MCF 10A (cell line): Measurements from ENCODE around the gene FGFBP2. TPM values are rescaled to one million over a fixed set of nuclear protein-coding genes. Genes with fewer than 3 reads are reported as not detected.
"Not testable (repeated sequence)": the region's sequence is repeated elsewhere in the genome, so short reads cannot be mapped to it uniquely, and the experiment has no call there.

ENCODE experiments used
- BruUV-seq: library from RNA; stranded (reverse); fragments of 400-500 nt; replicated peaks from 2 replicates; lab custom pipeline; 2021; lab: Mats Ljungman, UMichigan
- CTCF ChIA-PET: fragments of 300-600 bp; sonication (Branson Sonifier 250); formaldehyde crosslinking; extraction: SDS; loops from one replicate; lab custom pipeline; 2021; ENCODE audit warnings: antibody characterized with exemption, inconsistent platforms; lab: Yijun Ruan, JAX
- POLR2A ChIA-PET: fragments of 300-600, 350-650 bp; sonication (Branson Sonifier 250); formaldehyde crosslinking; extraction: SDS; loops from one replicate; lab custom pipeline; 2020; ENCODE audit warnings: antibody characterized with exemption, inconsistent platforms; lab: Yijun Ruan, JAX
- DNase-seq: peaks from one replicate; pipeline ENCODE4 v3.0.0-alpha.2; 2018; ENCODE audit not compliant: unreplicated experiment
- H3K27ac Mint-ChIP-seq: one replicate; pipeline ENCODE4 v1.8.0; 2022; ENCODE audit warnings: mild to moderate bottlenecking, low read depth, mixed read lengths; ENCODE audit not compliant: unreplicated experiment
- H3K27me3 Mint-ChIP-seq: one replicate; pipeline ENCODE4 v1.8.0; 2022; ENCODE audit warnings: mixed read lengths; ENCODE audit not compliant: insufficient read depth, unreplicated experiment
- H3K36me3 Mint-ChIP-seq: one replicate; pipeline ENCODE4 v1.8.0; 2022; ENCODE audit warnings: mild to moderate bottlenecking, moderate library complexity, mixed read lengths; ENCODE audit not compliant: insufficient read depth, unreplicated experiment
- H3K4me1 Mint-ChIP-seq: one replicate; pipeline ENCODE4 v1.8.0; 2022; ENCODE audit warnings: mixed read lengths; ENCODE audit not compliant: insufficient read depth, unreplicated experiment
- H3K4me3 Mint-ChIP-seq: one replicate; pipeline ENCODE4 v1.8.0; 2022; ENCODE audit warnings: mild to moderate bottlenecking, moderate library complexity, mixed read lengths; ENCODE audit not compliant: unreplicated experiment
- H3K9me3 Mint-ChIP-seq: one replicate; pipeline ENCODE4 v1.8.0; 2022; ENCODE audit warnings: mixed read lengths; ENCODE audit not compliant: unreplicated experiment
- CTCF ChIP-seq: fragments of 200-600 bp; IDR thresholded peaks from one replicate; pipeline ENCODE4 v1.8.0; 2022; ENCODE audit warnings: antibody characterized with exemption, mild to moderate bottlenecking; ENCODE audit not compliant: unreplicated experiment
- intact Hi-C: fragments of 100-400 bp; cut with micrococcal nuclease; formaldehyde crosslinking; loops from 2 replicates; pipeline ENCODE4 v1.14.1; 2022
- total RNA-seq: library from RNA; stranded (reverse); gene quantifications from 2 replicates; pipeline ENCODE4 v1.2.3, GENCODE V29; 2022

The FGFBP2 gene
- total RNA-seq, 1 experiment from 2014 or later = not detected

GRCh38 chr4:15920723-15921591 is 42.0 kb downstream of the FGFBP2 start:
- no TSS peak for BruUV-seq
- no peak for TF ChIP-seq CTCF
- Mint-ChIP-seq H3K4me3 (no peak overlapping the region), H3K27ac (peak overlapping the region; percentile 36), H3K27me3 (no peaks in the 10 kb centered on the region), H3K9me3 (peaks cover 3% of the 10 kb centered on the region), H3K4me1 (peaks cover 40% of the 10 kb centered on the region), H3K36me3 (peaks cover 7% of the 10 kb centered on the region)
- ChIA-PET POLR2A (interaction anchor here (1.1 to 2.6 kb wide), 4 partner anchors 8 to 267 kb away, joined by 4 to 28 read pairs (median 6); partner anchors contain the start of gene FGFBP1), CTCF (interaction anchor here (1.2 to 2.2 kb wide), 4 partner anchors 10 to 38 kb away, joined by 3 to 11 read pairs (median 7); no protein-coding TSS in a partner anchor)
- intact Hi-C loops = loop anchor here (1.0 kb wide), 1 partner anchor 39 kb away; no protein-coding TSS in a partner anchor
- DNase-seq = peak; percentile 97

GRCh38 chr4:15918484-15919129 is 44.4 kb downstream of the FGFBP2 start:
- no peak for TF ChIP-seq CTCF
- Mint-ChIP-seq H3K36me3 (peaks cover 7% of the 10 kb centered on the region), H3K27me3 (no peaks in the 10 kb centered on the region), H3K4me3 (peak overlapping the region; percentile 8), H3K27ac (peak overlapping the region; percentile 13), H3K4me1 (peaks cover 59% of the 10 kb centered on the region), H3K9me3 (peaks cover 9% of the 10 kb centered on the region)
- peak; percentile 84 for DNase-seq
- ChIA-PET CTCF (interaction anchor here (0.5 to 1.2 kb wide), 7 partner anchors 12 to 1998 kb away, joined by 3 to 8 read pairs (median 3); no protein-coding TSS in a partner anchor), POLR2A (interaction anchor here (0.9 to 2.9 kb wide), 3 partner anchors 13 to 449 kb away, joined by 4 to 14 read pairs (median 6); partner anchors contain the start of genes CC2D2A and FGFBP1)
- intact Hi-C loops = no loop called here
- no TSS peak for BruUV-seq

GRCh38 chr4:15917297-15917696 is 45.7 kb downstream of the FGFBP2 start:
- Mint-ChIP-seq H3K9me3 (peaks cover 9% of the 10 kb centered on the region), H3K27me3 (no peaks in the 10 kb centered on the region), H3K27ac (no peak overlapping the region), H3K36me3 (peaks cover 7% of the 10 kb centered on the region), H3K4me1 (peaks cover 63% of the 10 kb centered on the region), H3K4me3 (no peak overlapping the region)
- DNase-seq = no peak
- CTCF ChIA-PET = interaction anchor here (0.8 to 1.1 kb wide), 3 partner anchors 14 to 39 kb away, joined by 3 read pairs; no protein-coding TSS in a partner anchor
- intact Hi-C loops = no loop called here
- POLR2A ChIA-PET = interaction anchor here (0.7 to 2.9 kb wide), 3 partner anchors 11 to 20 kb away, joined by 4 to 14 read pairs (median 6); partner anchors contain the start of gene FGFBP1
- no peak for TF ChIP-seq CTCF
- BruUV-seq = no TSS peak

- Mint-ChIP-seq H3K27ac (peak overlapping the region; percentile 27), H3K4me1 (peaks cover 61% of the 10 kb centered on the region)
- CTCF ChIA-PET = interaction anchor here (0.6 to 2.0 kb wide), 3 partner anchors 15 to 107 kb away, joined by 3 to 9 read pairs (median 3); no protein-coding TSS in a partner anchor
- H3K36me3 Mint-ChIP-seq, H3K27me3 Mint-ChIP-seq, H3K9me3 Mint-ChIP-seq, H3K4me3 Mint-ChIP-seq, DNase-seq, intact Hi-C loops, BruUV-seq: not testable (repeated sequence)
- POLR2A ChIA-PET = interaction anchor here (0.7 kb wide), 1 partner anchor 10 kb away, joined by 3 read pairs; no protein-coding TSS in a partner anchor
These were observed 46.6 kb downstream of the FGFBP2 start for GRCh38 chr4:15916358-15916757.
